Measurements from ENCODE around the gene TM7SF3.

GRCh38 chr12:26929590-26929989 lies 84.6 kb downstream of the TM7SF3 start:
- TF ChIP-seq CTCF (IDR thresholded peaks at IDR 0.05), result no peak
- no peak for TF ChIP-seq EP300 (IDR thresholded peaks at IDR 0.05)
